Measurements from ENCODE around the gene U2AF1L4. TPM values are rescaled to one million over a fixed set of nuclear protein-coding genes. Genes with fewer than 3 reads are reported as not detected.

Gene U2AF1L4
- total RNA-seq, 1 experiment from 2014 or later, result 14.3 TPM

GRCh38 chr19:35736913-35737886 lies 8.0 kb downstream of the U2AF1L4 start:
- CTCF ChIA-PET, result no interaction called here

GRCh38 chr19:35734889-35735288 lies 10.3 kb downstream of the U2AF1L4 start:
- Histone ChIP-seq H3K9me2 (ENCODE audit: insufficient read depth) (no peaks in the 10 kb centered on the region), H3K4me1 (replicated peaks; ENCODE audit: insufficient read depth) (no peaks in the 10 kb centered on the region), H3K27ac (no peak overlapping the region), H3K4me3 (no peak overlapping the region), H4K20me1 (ENCODE audit: insufficient read depth) (no peaks in the 10 kb centered on the region), H3K27me3 (ENCODE audit: insufficient read depth, low read depth) (no peaks in the 10 kb centered on the region), H3K4me2 (no peak overlapping the region), H2AFZ (no peak overlapping the region), H3K36me3 (ENCODE audit: low read depth) (no peaks in the 10 kb centered on the region), H3K9me3 (ENCODE audit: insufficient read depth, low read depth) (no peaks in the 10 kb centered on the region), H3F3A (ENCODE audit: insufficient read depth, low read depth) (peaks cover 13% of the 10 kb centered on the region; the same call in 1 of the 2 replicates), H3K79me2 (ENCODE audit: low read depth) (no peaks in the 10 kb centered on the region)
- no peak for DNase-seq
- intact Hi-C loops (cut with micrococcal nuclease; ENCODE audit: unreplicated experiment), result no loop called here
- ChIA-PET POLR2A (ENCODE audit: unreplicated experiment) (no interaction called here), CTCF (no interaction called here)
- TF ChIP-seq, protein P1, sequence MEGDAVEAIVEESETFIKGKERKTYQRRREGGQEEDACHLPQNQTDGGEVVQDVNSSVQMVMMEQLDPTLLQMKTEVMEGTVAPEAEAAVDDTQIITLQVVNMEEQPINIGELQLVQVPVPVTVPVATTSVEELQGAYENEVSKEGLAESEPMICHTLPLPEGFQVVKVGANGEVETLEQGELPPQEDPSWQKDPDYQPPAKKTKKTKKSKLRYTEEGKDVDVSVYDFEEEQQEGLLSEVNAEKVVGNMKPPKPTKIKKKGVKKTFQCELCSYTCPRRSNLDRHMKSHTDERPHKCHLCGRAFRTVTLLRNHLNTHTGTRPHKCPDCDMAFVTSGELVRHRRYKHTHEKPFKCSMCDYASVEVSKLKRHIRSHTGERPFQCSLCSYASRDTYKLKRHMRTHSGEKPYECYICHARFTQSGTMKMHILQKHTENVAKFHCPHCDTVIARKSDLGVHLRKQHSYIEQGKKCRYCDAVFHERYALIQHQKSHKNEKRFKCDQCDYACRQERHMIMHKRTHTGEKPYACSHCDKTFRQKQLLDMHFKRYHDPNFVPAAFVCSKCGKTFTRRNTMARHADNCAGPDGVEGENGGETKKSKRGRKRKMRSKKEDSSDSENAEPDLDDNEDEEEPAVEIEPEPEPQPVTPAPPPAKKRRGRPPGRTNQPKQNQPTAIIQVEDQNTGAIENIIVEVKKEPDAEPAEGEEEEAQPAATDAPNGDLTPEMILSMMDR (conservative IDR thresholded peaks at IDR 0.05), result no peak
- no peak for TF ChIP-seq EZH2 (IDR thresholded peaks at IDR 0.05; ENCODE audit: low read depth)
- no TSS peak for BruUV-seq (replicated peaks)

More at GRCh38 chr19:35736913-35737886, 8.0 kb downstream of the U2AF1L4 start:
- H2AFZ ChIP-seq, result no peak overlapping the region
- H3K27ac ChIP-seq, result no peak overlapping the region
- 0 out of 2 replicates have a peak, but pooled peaks cover 5% of the 10 kb centered on the region for H3K4me1 ChIP-seq (replicated peaks; ENCODE audit: insufficient read depth)
- H3K4me2 ChIP-seq, result no peak overlapping the region
- no peaks in the 10 kb centered on the region for H3K36me3 ChIP-seq (ENCODE audit: low read depth)
- no peaks in the 10 kb centered on the region for H4K20me1 ChIP-seq (ENCODE audit: insufficient read depth)
- peaks cover 16% of the 10 kb centered on the region; the same call in 1 of the 2 replicates for H3F3A ChIP-seq (ENCODE audit: insufficient read depth, low read depth)
- H3K4me3 ChIP-seq, result no peak overlapping the region
- BruUV-seq (replicated peaks), result no TSS peak
- no peaks in the 10 kb centered on the region for H3K9me3 ChIP-seq (ENCODE audit: insufficient read depth, low read depth)
- TF ChIP-seq, protein P1 (conservative IDR thresholded peaks at IDR 0.05), result peak; percentile 47; the same call in 1 of the 2 replicates
- TF ChIP-seq EZH2 (IDR thresholded peaks at IDR 0.05; ENCODE audit: low read depth), result no peak
- H3K79me2 ChIP-seq (ENCODE audit: low read depth), result no peaks in the 10 kb centered on the region
- intact Hi-C loops (cut with micrococcal nuclease; ENCODE audit: unreplicated experiment), result no loop called here
- H3K27me3 ChIP-seq (ENCODE audit: insufficient read depth, low read depth), result no peaks in the 10 kb centered on the region
- H3K9me2 ChIP-seq (ENCODE audit: insufficient read depth), result no peaks in the 10 kb centered on the region
- POLR2A ChIA-PET (ENCODE audit: unreplicated experiment), result interaction anchor here (0.6 kb wide), 1 partner anchor 72 kb away, joined by 6 read pairs; no protein-coding TSS in a partner anchor
- no peak for DNase-seq

DNA sequence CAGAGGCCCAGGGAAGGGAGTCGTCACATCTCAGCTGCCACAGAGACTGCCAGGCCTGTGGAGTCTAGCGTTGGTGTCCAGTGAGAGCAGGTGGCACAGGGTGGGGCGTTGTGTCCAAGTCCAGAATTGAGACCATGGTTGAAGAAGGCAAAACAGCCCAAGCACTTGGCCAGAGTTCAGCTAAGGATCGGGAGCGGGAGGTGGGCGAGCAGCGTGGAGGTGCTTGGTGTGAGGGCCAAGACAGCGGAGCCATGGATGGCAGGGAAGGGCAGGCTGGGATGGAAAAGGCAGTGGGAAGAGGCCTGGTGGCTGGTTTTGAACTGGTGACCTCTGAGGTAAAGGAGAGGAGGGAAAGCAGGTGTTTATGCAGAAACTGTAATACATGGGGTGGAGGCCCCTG lies 10.9 kb downstream of the U2AF1L4 start:
- Histone ChIP-seq H3F3A (ENCODE audit: insufficient read depth, low read depth) (peaks cover 8% of the 10 kb centered on the region; the same call in 1 of the 2 replicates), H3K36me3 (ENCODE audit: low read depth) (no peaks in the 10 kb centered on the region; the same call in 1 of the 2 replicates), H3K79me2 (ENCODE audit: low read depth) (no peaks in the 10 kb centered on the region), H3K9me2 (ENCODE audit: insufficient read depth) (no peaks in the 10 kb centered on the region), H3K4me2 (no peak overlapping the region), H3K4me1 (replicated peaks; ENCODE audit: insufficient read depth) (no peaks in the 10 kb centered on the region), H3K27ac (no peak overlapping the region), H3K27me3 (ENCODE audit: insufficient read depth, low read depth) (no peaks in the 10 kb centered on the region), H2AFZ (no peak overlapping the region), H3K9me3 (ENCODE audit: insufficient read depth, low read depth) (no peaks in the 10 kb centered on the region), H3K4me3 (no peak overlapping the region), H4K20me1 (ENCODE audit: insufficient read depth) (no peaks in the 10 kb centered on the region)
- TF ChIP-seq EZH2 (IDR thresholded peaks at IDR 0.05; ENCODE audit: low read depth), result no peak
- TF ChIP-seq, protein P1 (conservative IDR thresholded peaks at IDR 0.05), result no peak
- intact Hi-C loops (cut with micrococcal nuclease; ENCODE audit: unreplicated experiment), result no loop called here
- ChIA-PET POLR2A (ENCODE audit: unreplicated experiment) (no interaction called here), CTCF (no interaction called here)
- DNase-seq, result no peak
- no TSS peak for BruUV-seq (replicated peaks)
